ENCODE results near the gene EVI2A.

GRCh38 chr17:31299624-31300023 is 21.8 kb downstream of the EVI2A start:
- no peak for TF ChIP-seq POLR2A (IDR thresholded peaks at IDR 0.05)
- TF ChIP-seq, protein P1, sequence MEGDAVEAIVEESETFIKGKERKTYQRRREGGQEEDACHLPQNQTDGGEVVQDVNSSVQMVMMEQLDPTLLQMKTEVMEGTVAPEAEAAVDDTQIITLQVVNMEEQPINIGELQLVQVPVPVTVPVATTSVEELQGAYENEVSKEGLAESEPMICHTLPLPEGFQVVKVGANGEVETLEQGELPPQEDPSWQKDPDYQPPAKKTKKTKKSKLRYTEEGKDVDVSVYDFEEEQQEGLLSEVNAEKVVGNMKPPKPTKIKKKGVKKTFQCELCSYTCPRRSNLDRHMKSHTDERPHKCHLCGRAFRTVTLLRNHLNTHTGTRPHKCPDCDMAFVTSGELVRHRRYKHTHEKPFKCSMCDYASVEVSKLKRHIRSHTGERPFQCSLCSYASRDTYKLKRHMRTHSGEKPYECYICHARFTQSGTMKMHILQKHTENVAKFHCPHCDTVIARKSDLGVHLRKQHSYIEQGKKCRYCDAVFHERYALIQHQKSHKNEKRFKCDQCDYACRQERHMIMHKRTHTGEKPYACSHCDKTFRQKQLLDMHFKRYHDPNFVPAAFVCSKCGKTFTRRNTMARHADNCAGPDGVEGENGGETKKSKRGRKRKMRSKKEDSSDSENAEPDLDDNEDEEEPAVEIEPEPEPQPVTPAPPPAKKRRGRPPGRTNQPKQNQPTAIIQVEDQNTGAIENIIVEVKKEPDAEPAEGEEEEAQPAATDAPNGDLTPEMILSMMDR (IDR thresholded peaks at IDR 0.05): no peak

All from testis (tissue), 2 donors.